Esophagus mucosa (tissue), 1 donor: ENCODE results near the gene RGMB. TPM values are rescaled to one million over a fixed set of nuclear protein-coding genes. Genes with fewer than 3 reads are reported as not detected.
A peak's percentile ranks its signal among the peaks of the same experiment; 100 is the strongest.

Experiments used
- ATAC-seq: fragments of 200-7000 bp; cut with Tn5 transposase; one replicate; pipeline ENCODE4 v1.9.1; 2020
- total RNA-seq: library from RNA; stranded (reverse); gene quantifications from one replicate; pipeline ENCODE4 v1.2.4, GENCODE V29; 2023
- donor health status: DM: yes; HTN: yes; CAD: no.

The RGMB gene
- total RNA-seq, 1 donor from 2014 or later, result 9.7 TPM

GRCh38 chr5:98827588-98828284 is 54.3 kb downstream of the RGMB start:
- ATAC-seq, result no peak

- peak; percentile 42 for ATAC-seq
Measured at GRCh38 chr5:98836175-98836574, 62.7 kb downstream of the RGMB start.

- ATAC-seq, result no peak
Measured at GRCh38 chr5:98839469-98840383, 66.3 kb downstream of the RGMB start.

GRCh38 chr5:98840946-98841345 is 67.5 kb downstream of the RGMB start:
- no peak for ATAC-seq

- ATAC-seq, result no peak
Measured at GRCh38 chr5:98843481-98843880, 70.0 kb downstream of the RGMB start.

- ATAC-seq, result no peak
Measured at GRCh38 chr5:98844865-98845264, 71.4 kb downstream of the RGMB start.

GRCh38 chr5:98845878-98846277 is 72.4 kb downstream of the RGMB start:
- no peak for ATAC-seq

Other genes with a start within 250 kb of the RGMB start
- 21.7 TPM for gene CHD1, start 155.3 kb downstream of the RGMB start, total RNA-seq